ENCODE measurements around the gene KLHL3. TPM values are rescaled to one million over a fixed set of nuclear protein-coding genes. Genes with fewer than 3 reads are reported as not detected.

The KLHL3 gene
- total and polyA plus RNA-seq, 2 experiments from 2014 or later: 4.9 to 10.8 TPM

- no peak for TF ChIP-seq REST (IDR thresholded peaks at IDR 0.05; ENCODE audit: unreplicated experiment)
- TF ChIP-seq ZNF331 (CRISPR knock-in tag; IDR thresholded peaks at IDR 0.05; ENCODE audit: low read depth): no peak
- no peak for TF ChIP-seq POLR2AphosphoS5 (IDR thresholded peaks at IDR 0.05; ENCODE audit: low read depth)
- no peak for TF ChIP-seq EZH2phosphoT487 (IDR thresholded peaks at IDR 0.05; ENCODE audit: unreplicated experiment)
- no peak for TF ChIP-seq STAT1 (IDR thresholded peaks at IDR 0.05; ENCODE audit: unreplicated experiment)
- TF ChIP-seq CTCF (conservative IDR thresholded peaks at IDR 0.05; ENCODE audit: low read depth in 2 of 2): no peak
- no peak for TF ChIP-seq CREB1 (CRISPR knock-in tag; IDR thresholded peaks at IDR 0.05; ENCODE audit: low read depth)
Observed at GRCh38 chr5:137705106-137705505, 30.8 kb downstream of the KLHL3 start (continued).

- Mint-ChIP-seq H3K36me3 (ENCODE audit: low read depth) (peaks cover 10% of the 10 kb centered on the region; the same call in 2 of the 3 replicates), H3K27ac (no peak overlapping the region), H3K4me1 (no peaks in the 10 kb centered on the region), H3K27me3 (ENCODE audit: insufficient read depth, low read depth, poor library complexity) (no peaks in the 10 kb centered on the region), H3K4me3 (no peak overlapping the region), H3K9me3 (no peaks in the 10 kb centered on the region)
- Histone ChIP-seq H3K9me2 (ENCODE audit: insufficient read depth) (no peaks in the 10 kb centered on the region), H3K4me3 (no peak overlapping the region), H3K27ac (ENCODE audit: low read depth) (no peak overlapping the region), H3F3A (replicated peaks; ENCODE audit: low read depth) (no peaks in the 10 kb centered on the region), H3K4me2 (no peak overlapping the region), H3K36me3 (ENCODE audit: insufficient read depth) (no peaks in the 10 kb centered on the region), H3K27me3 (ENCODE audit: insufficient read depth) (no peaks in the 10 kb centered on the region), H3K79me2 (replicated peaks; ENCODE audit: insufficient read depth) (no peaks in the 10 kb centered on the region), H4K20me1 (replicated peaks; ENCODE audit: insufficient read depth) (no peaks in the 10 kb centered on the region), H2AFZ (no peak overlapping the region), H3K4me1 (ENCODE audit: insufficient read depth) (no peaks in the 10 kb centered on the region)
- DNase-seq (ENCODE audit: low spot score): no peak
- ATAC-seq: no peak
- TF ChIP-seq ETS1 (IDR thresholded peaks at IDR 0.05): no peak
- no peak for TF ChIP-seq CTCF (conservative IDR thresholded peaks at IDR 0.05; ENCODE audit: low read depth in 2 of 2)
- TF ChIP-seq EZH2phosphoT487 (IDR thresholded peaks at IDR 0.05; ENCODE audit: unreplicated experiment): no peak
- TF ChIP-seq STAT1 (IDR thresholded peaks at IDR 0.05; ENCODE audit: unreplicated experiment): no peak
- TF ChIP-seq CREB1 (CRISPR knock-in tag; IDR thresholded peaks at IDR 0.05; ENCODE audit: low read depth): no peak
- TF ChIP-seq ZNF462 (CRISPR knock-in tag; IDR thresholded peaks at IDR 0.05): no peak
- TF ChIP-seq JUNB (IDR thresholded peaks at IDR 0.05; ENCODE audit: unreplicated experiment): no peak
Observed at GRCh38 chr5:137703565-137703964, 32.3 kb downstream of the KLHL3 start.

Measured in GM23338 (cell line).